HUES64 (cell line): ENCODE results near the gene FITM1.

Experiments
- H3K27ac ChIP-seq: 2 replicates; pipeline ENCODE4 v1.7.0; 2013; ENCODE audit warnings: low read depth, low read length, inconsistent platforms
- H3K27me3 ChIP-seq: 2 replicates; pipeline ENCODE4 v1.6.1; 2013; ENCODE audit warnings: mild to moderate bottlenecking, low read length; ENCODE audit not compliant: insufficient read depth
- H3K36me3 ChIP-seq: 2 replicates; pipeline ENCODE4 v1.6.1; 2013; ENCODE audit warnings: mild to moderate bottlenecking, low read length; ENCODE audit not compliant: insufficient read depth
- H3K4me1 ChIP-seq: 2 replicates; pipeline ENCODE4 v1.6.1; 2013; ENCODE audit warnings: mild to moderate bottlenecking, low read length, moderate library complexity; ENCODE audit not compliant: insufficient read depth
- H3K4me3 ChIP-seq: 2 replicates; pipeline ENCODE4 v1.5.1; 2013; ENCODE audit warnings: mild to moderate bottlenecking, low read length, moderate library complexity
- H3K9ac ChIP-seq: 2 replicates; pipeline ENCODE4 v1.6.1; 2013; ENCODE audit warnings: mild to moderate bottlenecking, low read depth, low read length
- H3K9me3 ChIP-seq: 2 replicates; pipeline ENCODE4 v1.6.1; 2013; ENCODE audit warnings: low read depth, low read length; ENCODE audit not compliant: insufficient read depth
- WGBS: fragments of 150-250, 120-280 bp; methylation state at CpG from one replicate; pipeline ENCODE4 v1.1.7; 2013; ENCODE audit warnings: missing lambda C conversion rate; 5-methylcytosine and 5-hydroxymethylcytosine counted together

The FITM1 gene

DNA sequence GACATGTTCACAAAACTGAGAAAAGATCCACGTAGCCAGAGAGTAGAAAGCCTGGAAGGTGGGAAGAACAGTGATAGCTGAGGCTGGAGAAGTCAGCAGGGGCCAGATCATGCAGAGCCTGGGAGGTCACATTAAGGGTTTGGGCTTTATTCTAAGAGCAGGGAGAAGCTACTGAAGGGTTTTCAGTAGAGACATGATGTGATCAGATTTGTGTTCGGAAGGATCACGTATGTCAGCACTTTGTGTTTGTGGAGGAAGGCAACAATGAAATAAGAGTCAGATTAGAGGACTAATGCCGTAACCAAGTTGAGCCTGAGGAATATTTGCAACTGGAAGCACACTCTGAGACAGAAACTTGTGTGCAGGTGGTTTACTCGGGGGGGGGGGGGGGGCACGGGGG is 40.6 kb upstream of the FITM1 start:
- peaks cover 6% of the 10 kb centered on the region for H3K27me3 ChIP-seq
- H3K9ac ChIP-seq: no peak overlapping the region
- no peak overlapping the region for H3K27ac ChIP-seq
- H3K9me3 ChIP-seq: no peaks in the 10 kb centered on the region
- 90% methylated on average over 5 of the region's 6 CpGs for WGBS
- no peak overlapping the region for H3K4me3 ChIP-seq
- H3K36me3 ChIP-seq: no peaks in the 10 kb centered on the region
- peaks cover 5% of the 10 kb centered on the region for H3K4me1 ChIP-seq

DNA sequence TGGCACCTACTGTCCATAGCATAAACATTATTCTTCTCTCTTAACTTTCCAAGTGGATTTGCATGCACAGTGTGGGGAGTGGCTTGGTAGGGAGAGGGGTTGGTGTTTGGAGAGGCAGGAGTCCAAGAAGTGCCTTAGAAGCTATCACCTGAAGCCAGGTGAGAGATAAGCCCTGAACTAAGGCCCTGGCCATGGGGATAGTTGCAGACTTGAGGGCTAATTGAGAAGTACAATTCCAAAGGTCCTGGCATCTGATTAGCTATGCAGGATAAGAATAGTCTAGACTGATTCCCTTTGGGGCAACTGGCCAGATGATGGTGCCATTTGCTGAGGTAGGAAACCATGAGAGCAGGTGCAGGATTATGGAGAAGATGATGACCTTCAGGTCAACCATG is 38.4 kb upstream of the FITM1 start:
- Histone ChIP-seq H3K9ac (no peak overlapping the region), H3K36me3 (no peaks in the 10 kb centered on the region), H3K9me3 (no peaks in the 10 kb centered on the region), H3K27ac (no peak overlapping the region), H3K4me1 (peaks cover 14% of the 10 kb centered on the region), H3K27me3 (peaks cover 6% of the 10 kb centered on the region), H3K4me3 (no peak overlapping the region)

DNA sequence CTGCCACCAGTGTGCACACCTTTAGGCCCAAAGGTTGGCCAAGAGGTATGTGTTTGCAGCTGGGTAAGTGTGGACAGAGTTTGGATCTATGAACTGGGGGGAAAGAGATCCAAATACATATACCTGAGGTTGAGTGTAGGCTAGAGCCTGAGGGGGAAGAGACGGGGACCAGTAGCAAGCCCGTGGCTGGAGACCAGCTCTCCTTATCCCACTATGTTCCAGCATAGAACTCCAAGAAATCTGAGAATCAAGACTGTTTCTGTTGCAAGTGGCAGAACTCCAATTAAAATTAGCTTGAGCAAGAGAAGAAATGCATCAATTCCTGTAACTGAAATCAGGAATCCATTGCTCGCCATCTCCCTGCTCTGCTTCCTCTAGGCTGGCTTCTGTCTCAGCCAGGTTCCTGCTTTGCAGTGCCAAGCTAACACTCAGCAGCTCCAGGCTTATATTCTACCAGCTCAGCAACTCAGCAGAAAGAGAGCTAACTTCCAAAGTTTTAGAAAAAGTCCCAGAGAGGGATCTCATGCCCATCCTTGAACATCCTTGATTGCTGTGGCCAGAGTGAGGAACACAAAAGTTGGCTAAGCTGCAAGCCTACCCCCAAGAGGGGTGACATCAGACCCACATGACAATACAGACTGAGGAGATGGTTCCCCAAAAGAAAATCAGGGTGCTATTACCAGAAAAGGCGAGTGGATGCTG is 37.8 kb upstream of the FITM1 start:
- H3K27ac ChIP-seq: no peak overlapping the region
- H3K36me3 ChIP-seq: no peaks in the 10 kb centered on the region
- H3K4me1 ChIP-seq: peaks cover 14% of the 10 kb centered on the region
- H3K9ac ChIP-seq: no peak overlapping the region
- H3K9me3 ChIP-seq: no peaks in the 10 kb centered on the region
- WGBS: 95% methylated on average over 3 of the region's 4 CpGs
- H3K27me3 ChIP-seq: peaks cover 6% of the 10 kb centered on the region
- H3K4me3 ChIP-seq: no peak overlapping the region

DNA sequence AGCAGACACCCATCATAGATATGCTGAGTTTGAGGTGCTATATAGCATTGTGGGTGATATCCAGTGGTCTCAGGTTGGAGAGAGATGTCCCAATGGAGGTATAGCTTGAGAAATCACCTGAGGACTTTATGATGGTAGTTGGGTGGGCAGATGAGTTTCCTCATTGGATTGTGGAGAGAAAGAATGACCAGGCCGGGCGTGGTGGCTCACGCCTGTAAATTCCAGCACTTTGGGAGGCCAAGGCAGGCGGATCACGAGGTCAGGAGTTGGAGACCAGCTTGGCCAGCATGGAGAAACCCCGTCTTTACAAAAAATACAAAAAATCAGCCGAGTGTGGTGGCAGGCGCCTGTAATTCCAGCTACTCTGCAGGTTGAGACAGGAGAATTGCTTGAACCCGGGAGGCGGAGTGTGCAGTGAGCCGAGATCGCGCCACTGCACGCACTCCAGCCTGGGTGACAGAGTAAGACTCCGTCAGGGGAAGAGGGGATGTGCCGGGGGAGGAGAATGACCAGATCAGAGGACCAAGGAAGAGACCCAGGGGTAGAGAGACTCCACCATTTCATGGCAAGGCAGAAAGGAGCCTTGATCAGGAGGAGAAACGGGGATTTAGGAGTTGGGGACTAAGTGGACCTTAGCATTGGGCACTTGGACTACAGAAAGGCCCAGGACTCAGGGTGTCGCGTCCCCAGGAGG is 37.1 kb upstream of the FITM1 start:
- 83% methylated on average over 19 of the region's 19 CpGs for WGBS
- H3K9ac ChIP-seq: peak overlapping the region; percentile 52
- peaks cover 6% of the 10 kb centered on the region for H3K27me3 ChIP-seq
- no peaks in the 10 kb centered on the region for H3K9me3 ChIP-seq
- peak overlapping the region; percentile 24 for H3K4me3 ChIP-seq
- peaks cover 14% of the 10 kb centered on the region for H3K4me1 ChIP-seq
- H3K36me3 ChIP-seq: peaks cover 6% of the 10 kb centered on the region
- H3K27ac ChIP-seq: peak overlapping the region; percentile 77; the same call in 1 of the 2 replicates

DNA sequence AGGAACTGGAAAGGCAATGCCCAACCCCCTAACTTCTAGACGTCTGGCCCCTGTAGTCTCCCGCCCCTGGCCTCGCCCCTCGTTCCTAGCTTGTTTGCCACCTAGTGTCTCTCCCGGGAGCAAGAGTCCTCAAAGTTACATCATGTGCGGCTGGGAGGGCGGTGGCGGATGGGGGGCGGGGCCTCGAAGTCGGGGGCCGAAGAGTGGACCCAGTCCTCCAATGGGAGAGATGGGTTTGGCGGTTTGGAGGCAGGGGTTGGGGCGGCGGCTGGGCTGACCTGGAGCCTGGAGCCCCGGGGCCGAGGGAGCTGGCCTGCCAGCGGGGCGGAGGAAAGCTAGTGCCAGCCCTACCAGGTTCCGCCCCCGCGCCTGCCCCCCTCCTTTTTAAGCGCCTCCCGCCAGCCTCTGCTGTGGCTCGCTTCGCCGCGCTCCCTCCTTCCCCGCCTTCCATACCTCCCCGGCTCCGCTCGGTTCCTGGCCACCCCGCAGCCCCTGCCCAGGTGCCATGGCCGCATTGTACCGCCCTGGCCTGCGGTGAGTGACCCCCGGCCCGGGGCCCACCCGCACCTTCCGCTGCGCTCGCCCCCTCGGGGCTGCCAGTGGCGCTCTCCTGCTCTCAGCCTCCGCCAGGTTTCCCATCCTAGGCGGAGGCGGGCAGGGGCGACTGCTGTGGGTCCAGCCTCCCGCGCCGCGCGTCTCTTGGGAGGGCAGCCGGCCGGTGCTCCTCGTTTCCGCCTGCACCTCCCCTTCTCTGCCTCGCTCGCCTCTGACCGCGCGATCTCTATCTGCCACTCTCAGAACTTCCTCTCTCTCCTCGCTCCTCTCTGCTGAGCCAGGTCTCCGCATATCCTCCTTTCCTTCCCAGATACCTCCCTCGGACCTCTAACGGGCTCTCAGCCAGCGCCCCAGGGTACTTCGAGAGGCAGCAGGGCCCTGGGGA is 36.3 kb upstream of the FITM1 start, which contains the start of gene PCK2:
Gene PCK2 (plus strand): TSS at position 411 of the 940 bp plus-strand sequence. CDS start 95 bp downstream, at position 506.
- Histone ChIP-seq H3K4me3 (peak within 1 kb of the TSS; percentile 80), H3K4me1 (peaks cover 14% of the 10 kb centered on the region), H3K27ac (peak within 1 kb of the TSS; percentile 84), H3K36me3 (peaks cover 15% of the 10 kb centered on the region), H3K9me3 (no peaks in the 10 kb centered on the region), H3K27me3 (peaks cover 6% of the 10 kb centered on the region), H3K9ac (peak within 1 kb of the TSS; percentile 89)
- under 1% methylated on average over 68 of the region's 68 CpGs for WGBS

DNA sequence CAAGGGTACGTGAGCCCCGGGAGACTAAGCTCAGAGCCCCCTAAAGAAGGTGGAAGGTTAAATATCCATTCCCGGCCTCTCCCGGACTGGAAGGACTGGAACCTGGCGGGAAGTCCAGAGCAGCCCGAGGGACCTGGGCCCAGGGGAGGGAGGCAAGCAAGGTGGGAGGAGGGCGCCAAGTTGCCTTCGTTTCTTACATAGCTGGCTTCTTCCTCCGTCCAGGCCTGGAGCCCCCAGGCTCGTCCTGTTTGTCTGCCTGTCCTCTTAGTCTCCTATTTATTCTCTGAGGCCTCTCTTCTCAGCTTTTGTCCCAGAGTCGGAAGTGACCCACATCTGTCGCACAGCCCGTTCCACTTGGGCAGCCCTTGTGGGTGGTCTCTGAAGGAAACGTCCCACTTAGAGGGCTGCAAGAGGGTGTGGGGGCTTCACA is 35.6 kb upstream of the FITM1 start:
- H3K9ac ChIP-seq: peak overlapping the region; percentile 89
- H3K9me3 ChIP-seq: no peaks in the 10 kb centered on the region
- WGBS: 12% methylated on average over 14 of the region's 14 CpGs
- H3K36me3 ChIP-seq: peaks cover 22% of the 10 kb centered on the region
- H3K4me1 ChIP-seq: peaks cover 14% of the 10 kb centered on the region
- peak overlapping the region; percentile 84 for H3K27ac ChIP-seq
- H3K27me3 ChIP-seq: peaks cover 6% of the 10 kb centered on the region
- peak overlapping the region; percentile 80 for H3K4me3 ChIP-seq

DNA sequence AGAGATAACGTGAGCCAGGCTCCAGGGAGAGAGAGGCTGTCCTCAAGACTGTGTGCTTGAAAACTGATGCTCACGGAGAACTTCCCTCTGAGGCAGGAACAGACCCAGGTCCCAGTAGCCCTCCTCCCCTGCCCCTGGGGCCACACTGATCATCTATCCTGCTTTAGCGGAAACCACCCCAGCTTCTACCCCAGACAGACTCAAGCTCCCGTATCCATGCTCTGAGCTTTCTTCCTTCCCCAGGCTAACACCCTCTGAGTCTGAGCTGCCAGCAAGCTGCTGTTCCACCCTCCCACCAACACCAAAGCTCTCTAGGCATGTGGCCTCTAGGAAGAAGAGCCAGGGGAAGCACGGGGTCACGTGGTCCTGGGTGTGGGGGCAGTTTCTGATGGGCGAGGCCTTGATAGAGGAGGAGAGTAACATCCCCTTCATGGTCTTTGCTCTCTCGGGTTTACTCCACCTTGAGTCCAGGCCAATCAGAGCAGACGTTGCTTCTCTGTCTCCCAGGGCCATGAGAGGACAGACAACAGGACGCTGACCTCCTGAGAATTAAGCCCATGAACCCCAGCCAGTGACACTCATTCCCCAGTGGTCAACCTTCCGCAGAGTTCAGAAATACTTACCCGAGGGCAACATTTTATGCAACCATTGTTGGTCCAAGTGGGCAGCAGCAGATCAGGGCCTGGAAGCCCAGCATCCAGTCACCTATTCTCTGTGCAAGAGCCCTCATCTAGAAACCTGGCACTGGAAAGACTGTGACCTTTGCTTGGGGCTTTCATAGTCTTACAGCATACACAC is 35.0 kb upstream of the FITM1 start:
- H3K4me1 ChIP-seq: peaks cover 14% of the 10 kb centered on the region
- H3K36me3 ChIP-seq: peaks cover 28% of the 10 kb centered on the region
- H3K27ac ChIP-seq: no peak overlapping the region
- H3K4me3 ChIP-seq: peak overlapping the region; percentile 80
- 47% methylated on average over 12 of the region's 12 CpGs for WGBS
- H3K9me3 ChIP-seq: no peaks in the 10 kb centered on the region
- H3K27me3 ChIP-seq: peaks cover 6% of the 10 kb centered on the region
- H3K9ac ChIP-seq: peak overlapping the region; percentile 89

DNA sequence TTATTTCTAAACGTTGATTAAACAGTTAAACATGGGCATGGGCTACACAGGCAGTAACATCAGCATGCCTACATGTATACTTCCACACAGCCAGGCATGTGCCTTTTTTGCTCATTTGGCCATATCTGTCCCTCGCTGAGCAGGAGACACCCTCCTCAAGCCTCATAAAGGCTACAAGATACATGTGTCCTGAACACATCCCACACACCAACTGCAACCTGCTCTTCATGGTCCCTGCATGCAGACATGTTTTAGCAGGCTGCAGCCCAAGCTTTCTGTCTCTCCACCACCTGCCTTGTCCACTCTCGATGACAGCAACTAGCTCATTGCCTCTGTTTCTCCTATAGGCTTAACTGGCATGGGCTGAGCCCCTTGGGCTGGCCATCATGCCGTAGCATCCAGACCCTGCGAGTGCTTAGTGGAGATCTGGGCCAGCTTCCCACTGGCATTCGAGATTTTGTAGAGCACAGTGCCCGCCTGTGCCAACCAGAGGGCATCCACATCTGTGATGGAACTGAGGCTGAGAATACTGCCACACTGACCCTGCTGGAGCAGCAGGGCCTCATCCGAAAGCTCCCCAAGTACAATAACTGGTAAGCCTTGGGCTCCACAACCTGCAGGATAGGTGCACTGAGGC is 33.8 kb upstream of the FITM1 start:
- H3K9me3 ChIP-seq: no peaks in the 10 kb centered on the region
- H3K36me3 ChIP-seq: peaks cover 35% of the 10 kb centered on the region
- no peak overlapping the region for H3K27ac ChIP-seq
- no peak overlapping the region for H3K4me3 ChIP-seq
- 93% methylated on average over 8 of the region's 8 CpGs for WGBS
- no peak overlapping the region for H3K9ac ChIP-seq
- H3K4me1 ChIP-seq: peaks cover 14% of the 10 kb centered on the region
- H3K27me3 ChIP-seq: peaks cover 6% of the 10 kb centered on the region

DNA sequence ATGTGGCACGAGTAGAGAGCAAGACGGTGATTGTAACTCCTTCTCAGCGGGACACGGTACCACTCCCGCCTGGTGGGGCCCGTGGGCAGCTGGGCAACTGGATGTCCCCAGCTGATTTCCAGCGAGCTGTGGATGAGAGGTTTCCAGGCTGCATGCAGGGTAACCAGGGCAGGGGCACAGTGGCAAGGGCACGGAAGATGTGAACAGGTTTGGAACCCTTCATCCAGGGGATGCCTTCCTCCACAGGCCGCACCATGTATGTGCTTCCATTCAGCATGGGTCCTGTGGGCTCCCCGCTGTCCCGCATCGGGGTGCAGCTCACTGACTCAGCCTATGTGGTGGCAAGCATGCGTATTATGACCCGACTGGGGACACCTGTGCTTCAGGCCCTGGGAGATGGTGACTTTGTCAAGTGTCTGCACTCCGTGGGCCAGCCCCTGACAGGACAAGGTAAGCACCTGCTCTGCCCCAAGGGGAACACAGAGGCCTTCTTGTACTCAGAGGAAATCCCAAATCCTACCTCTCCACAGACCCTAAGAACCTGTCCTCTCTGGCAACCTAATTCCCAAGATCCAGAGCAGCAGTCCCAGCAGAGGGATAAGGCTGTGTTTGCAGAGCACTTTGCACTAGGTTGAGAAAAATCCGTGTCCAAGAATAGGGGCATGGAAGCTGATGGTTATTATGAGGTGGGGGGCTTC is 32.1 kb upstream of the FITM1 start:
- WGBS: 95% methylated on average over 16 of the region's 16 CpGs
- Histone ChIP-seq H3K4me3 (no peak overlapping the region), H3K27me3 (no peaks in the 10 kb centered on the region), H3K4me1 (peaks cover 13% of the 10 kb centered on the region), H3K9me3 (no peaks in the 10 kb centered on the region), H3K36me3 (peaks cover 44% of the 10 kb centered on the region), H3K27ac (no peak overlapping the region), H3K9ac (no peak overlapping the region)
